Mesenteric fat pad (tissue), 1 donor: ENCODE measurements around the gene FAM20C. TPM values are rescaled to one million over a fixed set of nuclear protein-coding genes. Genes with fewer than 3 reads are reported as not detected.

ENCODE experiments used
- DNase-seq: peaks from one replicate; pipeline ENCODE4 v3.0.0-alpha.2; 2020; ENCODE audit warnings: low spot score
- total RNA-seq: library from RNA; stranded (reverse); fragmentation: NEBNext Ultra II Directional; extraction: Animal tissue kit (Norgen Biotek cat#: 25700); gene quantifications from one replicate; pipeline ENCODE4 v1.2.1, GENCODE V29; 2021
- donor health status: DM: yes; HTN: yes; CAD: no.

The FAM20C gene
- total RNA-seq, 1 donor from 2014 or later = 121 TPM

DNA sequence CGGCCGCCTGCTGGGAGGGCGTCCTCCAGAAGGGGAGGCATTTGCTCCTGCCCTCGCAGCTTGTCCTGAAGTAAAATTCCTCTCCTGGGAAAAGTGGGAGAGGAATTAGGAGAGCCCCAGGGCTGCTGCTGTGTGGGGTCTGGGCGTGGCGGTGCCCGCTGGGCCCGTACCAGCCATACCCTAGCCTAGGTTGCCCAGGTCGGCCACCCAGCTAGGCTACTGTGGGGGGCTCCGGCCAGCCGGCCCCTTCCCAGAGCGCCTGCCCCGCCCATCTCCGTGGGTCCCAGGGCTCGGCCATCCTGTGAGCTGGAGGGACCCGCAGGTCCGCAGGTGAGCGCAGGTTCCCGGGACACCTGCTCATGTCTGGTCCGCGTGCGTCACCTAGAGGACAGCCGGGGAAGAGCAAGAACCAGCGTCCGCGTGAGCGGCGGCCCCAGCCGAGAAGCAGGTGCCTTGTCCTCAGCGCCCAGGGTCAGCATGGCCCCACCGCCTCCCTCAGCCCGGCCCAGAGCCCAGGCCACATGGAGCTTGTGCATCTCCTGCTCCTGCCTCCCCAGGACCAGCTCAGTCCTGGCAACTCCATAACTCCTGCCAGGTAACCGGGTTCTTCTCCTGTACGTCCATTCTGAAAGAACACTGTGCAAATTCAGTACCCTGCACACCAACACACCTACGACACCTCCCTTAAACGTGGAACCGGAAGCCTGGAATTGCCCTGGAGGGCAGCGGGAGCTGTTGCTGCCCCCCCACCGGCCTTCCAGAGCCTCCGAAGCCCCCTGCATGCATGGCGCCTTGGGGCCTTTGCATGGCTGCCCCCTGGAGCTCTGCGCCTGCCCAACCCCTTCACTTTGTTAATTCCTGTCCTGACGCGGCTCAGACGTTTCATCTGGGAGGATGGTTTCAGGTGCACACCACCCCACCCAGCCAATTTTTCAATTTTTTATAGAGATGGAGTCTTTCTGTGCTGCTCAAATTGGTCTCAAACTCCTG is 74.8 kb downstream of the FAM20C start:
- no peak for DNase-seq

DNA sequence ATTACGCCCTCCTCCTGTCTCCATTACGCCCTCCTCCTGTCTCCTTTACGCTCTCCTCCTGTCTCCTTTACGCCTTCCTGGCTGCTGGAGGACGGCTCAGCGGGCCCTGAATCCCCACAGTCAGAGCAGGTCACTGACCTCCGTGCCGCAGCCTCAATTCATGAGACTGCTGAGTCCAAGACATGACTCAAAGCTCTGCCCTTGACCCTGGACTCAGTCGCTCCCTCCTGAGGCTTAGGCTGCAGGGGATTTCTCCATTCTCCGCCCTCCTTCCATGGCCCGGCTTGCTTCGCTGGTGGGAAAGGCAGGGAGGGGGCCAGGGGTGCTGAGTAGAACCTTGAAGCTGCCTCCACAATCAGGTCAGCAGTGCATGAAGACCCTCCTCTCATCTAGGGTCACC is 76.6 kb downstream of the FAM20C start:
- no peak for DNase-seq

DNA sequence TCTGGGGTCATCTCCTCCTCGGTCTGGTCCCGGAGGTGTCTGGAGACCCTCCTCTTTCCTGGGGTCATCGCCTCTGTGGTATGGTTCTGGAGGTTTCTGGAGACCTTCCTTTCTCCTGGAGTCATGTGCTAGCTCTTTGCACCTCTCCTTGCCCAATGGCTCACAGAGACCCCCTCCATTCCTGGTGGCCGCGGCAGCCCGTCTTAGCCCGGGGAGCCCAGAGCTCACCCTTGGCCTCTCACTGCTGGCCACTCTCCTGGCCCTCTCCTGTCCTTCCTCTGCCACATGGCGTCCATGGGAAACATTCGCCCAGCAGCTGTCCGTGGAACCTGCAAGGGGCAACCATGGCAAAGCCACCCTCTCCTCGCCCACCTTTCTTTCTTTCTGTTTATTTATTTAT is 77.3 kb downstream of the FAM20C start:
- DNase-seq = no peak

DNA sequence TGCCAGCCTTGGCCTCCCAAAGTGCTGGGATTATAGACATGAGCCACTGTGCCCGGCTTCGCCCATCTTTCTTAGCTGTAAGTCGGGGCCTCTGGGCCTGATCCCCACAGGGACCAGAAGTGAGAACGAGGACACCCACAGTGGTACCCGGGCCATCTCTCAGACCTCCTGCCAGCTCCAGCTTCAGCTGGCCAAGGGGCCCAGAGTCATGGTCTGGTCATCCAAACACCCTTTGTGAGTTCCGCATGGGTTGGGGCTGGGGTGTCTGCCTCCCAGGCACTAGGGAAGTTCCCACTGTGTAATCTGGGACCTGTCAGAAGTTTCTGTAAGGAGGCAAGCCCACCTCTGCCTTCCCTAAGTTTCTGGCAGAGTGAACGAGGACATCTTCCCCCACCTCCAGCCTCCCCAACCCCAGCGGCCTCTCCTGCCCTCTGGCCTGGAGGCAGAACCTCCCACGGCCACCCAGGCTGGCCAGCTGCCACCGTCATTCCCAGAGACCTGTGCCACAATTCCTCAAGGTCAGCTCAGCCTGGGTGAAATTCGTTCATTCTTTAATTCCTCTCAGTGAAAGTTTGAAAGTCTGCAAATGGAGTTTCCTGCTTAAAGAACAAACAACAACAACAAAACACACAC is 78.1 kb downstream of the FAM20C start:
- no peak for DNase-seq

DNA sequence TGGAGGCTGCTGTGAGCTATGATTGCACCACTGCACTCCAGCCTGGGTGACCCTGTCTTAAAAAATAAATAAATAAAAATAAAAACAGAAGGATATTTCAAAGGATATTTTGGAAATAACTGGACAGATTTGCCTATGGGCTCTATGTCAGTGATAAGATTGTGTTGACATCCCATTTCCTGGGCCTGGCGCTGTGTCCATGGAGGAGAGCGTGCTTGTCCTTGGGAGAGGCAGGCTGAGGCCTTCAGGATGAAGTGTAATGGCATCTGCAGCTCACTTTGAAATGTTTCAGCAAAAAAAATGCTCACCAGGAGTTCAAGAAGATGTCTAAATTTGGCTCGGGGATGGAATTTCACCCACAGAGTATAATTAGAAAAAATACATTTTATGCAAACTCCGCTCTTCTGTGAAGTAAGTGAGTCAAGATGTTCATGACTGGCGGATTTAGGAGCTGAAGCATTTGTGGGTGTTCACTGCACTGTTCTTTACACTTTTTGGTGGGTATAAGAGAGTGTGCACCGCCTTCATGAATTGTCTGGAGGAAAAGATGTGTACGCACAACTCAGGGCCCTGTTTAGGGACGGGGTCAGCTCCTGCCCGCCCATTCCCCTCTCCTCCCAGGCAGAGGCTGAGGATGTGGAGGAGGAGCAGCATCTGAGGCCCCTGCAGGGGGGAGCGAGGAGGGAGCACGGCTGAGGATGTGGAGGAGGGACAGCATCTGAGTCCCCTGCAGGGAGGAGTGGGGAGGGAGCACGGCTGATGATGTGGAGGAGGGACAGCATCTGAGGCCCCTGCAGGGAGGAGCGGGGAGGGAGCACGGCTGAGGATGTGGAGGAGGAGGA is 79.1 kb downstream of the FAM20C start:
- no peak for DNase-seq

DNA sequence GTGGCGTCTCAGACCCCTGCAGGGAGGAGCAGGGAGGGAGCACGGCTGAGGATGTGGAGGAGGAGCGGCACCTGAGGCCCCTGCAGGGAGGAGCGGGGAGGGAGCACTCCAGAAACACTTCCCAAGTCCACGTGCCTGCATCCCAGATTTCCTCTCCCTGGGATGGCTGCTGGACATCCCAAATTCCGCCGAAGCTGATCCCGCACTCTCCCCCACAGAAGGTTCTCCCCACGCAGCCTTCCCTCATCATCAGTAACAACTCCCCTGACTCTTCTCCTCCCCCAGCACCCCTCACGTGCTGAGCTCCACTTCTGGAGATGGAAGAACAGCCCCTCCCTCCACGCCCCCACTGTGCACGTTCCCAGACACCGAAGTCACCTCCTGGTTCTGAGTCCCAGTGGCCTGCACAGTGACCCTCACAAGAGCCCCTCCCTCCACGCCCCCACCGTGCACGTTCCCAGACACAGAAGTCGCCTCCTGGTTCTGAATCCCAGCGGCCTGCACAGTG is 79.8 kb downstream of the FAM20C start:
- DNase-seq = no peak

DNA sequence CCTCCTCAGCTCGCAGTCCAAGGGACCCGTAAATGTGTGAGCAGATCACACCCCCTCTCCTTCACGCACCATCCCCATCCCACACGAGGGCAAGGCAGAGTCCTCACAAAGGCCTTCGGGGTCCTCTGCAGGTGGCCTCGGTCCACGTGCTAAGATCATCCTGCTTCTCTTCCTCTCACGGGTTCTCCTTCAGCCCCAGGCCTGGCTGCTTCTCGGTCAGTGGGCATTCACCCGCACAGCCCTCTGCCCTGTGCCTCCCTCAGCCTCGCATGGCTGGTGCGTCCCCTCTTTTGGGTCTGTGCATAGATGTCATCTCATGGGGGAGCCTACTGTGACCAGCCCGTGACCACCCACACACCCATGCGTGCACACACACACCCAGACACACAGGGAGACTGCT is 80.3 kb downstream of the FAM20C start:
- DNase-seq = no peak

DNA sequence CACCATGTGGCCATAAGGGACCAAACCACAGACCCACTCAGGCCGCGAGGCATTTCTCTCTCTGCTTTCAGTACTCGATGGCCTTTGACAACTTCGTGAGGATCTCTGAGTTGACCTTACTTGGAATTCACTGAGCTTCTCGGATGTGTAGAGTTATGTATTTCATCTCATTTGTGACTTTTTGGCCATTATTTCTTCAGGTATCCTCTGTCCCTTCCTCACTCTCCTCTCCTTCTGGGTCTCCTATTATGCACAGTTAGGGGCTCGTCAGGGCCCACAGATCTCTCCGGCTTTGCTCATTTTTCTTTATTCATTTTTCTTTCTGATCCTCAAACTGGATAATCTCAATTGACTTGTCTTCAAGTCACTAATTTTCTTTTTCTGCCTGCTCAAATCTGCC is 81.0 kb downstream of the FAM20C start:
- DNase-seq = no peak

DNA sequence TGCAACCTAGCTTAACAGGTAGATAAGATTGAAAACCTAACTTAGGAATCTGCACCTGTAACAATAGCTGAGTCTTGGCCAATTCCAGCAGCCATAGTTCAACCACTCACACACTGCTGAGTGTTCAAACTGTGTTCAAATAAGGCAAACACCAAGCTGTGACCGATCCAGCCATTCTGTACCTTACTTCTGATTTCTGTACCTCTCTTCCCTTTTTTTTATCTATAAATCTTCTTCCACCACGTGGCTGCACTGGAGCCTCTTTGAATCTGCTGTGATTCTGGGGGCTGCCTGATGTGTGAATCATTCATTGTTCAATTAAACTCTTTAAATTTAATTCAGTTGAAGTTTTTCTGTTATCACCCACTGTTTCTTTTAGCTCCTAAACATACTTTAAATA is 81.9 kb downstream of the FAM20C start:
- DNase-seq = no peak

DNA sequence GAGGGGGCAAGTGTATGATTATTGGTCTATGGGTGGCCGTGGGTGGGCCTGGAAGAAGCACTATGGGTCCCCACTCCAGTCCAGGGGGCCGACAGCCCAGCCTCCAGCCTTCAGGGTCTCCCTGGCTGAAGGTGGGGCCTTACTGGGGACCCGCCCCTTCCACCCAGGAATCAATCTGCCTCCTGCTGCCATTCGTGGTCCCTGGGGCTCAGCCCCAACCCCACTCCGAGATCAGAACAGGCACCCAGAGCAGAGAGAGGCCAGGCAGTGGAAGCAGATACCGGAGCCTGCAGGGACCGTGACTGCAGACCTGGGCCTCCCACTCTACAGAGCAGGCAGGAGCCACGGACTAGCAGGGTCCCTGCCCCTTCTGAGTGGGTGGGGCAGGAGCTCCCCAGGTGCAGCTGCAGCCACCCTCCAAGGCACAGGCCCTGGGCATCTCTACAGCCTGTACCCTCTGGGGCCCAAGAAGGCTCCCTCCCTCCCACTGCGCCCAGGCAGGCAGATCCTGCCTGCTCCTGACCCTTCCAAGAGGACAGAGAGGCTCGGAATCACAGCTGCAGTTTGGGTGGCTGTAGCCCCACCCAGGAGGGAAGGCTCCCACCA is 84.0 kb downstream of the FAM20C start:
- DNase-seq = no peak

DNA sequence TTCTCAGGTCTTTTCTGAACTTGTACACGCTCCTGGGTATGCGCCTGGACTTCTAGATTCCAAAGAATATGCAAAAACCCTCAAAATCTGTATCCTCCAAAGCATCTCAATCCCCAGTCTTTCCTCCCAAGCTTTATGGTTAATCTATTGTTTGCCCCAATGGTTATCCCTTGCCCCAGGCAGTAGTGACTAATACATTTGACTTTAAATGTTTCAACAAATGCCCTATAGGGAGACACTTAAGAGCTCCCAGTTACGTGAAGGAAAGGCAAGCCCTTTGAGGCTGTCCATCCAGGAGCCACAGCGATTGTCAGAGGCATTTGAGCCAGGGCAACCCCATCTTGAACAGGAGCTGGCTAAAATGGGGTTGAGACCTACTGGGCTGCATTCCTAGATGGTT is 84.9 kb downstream of the FAM20C start:
- DNase-seq = no peak

DNA sequence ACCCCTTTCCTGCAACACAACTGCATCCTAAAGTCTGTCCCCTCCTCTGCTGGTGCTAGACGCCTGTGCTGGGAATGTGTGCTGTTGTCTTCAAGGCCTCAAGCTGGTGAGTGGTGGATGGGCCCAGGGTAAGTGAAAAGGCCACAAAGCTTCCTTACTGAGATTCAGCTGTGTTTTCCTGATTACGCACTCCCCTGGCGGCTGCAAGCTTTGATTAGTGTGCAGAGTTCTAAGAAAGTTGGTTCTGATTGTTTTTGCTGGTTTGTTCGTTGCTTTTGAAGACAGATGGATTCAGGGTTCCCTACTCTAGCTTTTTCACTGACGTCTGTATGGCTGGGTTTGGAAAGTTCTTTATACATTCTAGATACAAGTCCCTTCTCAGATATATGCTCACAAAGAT is 85.7 kb downstream of the FAM20C start:
- no peak for DNase-seq

DNA sequence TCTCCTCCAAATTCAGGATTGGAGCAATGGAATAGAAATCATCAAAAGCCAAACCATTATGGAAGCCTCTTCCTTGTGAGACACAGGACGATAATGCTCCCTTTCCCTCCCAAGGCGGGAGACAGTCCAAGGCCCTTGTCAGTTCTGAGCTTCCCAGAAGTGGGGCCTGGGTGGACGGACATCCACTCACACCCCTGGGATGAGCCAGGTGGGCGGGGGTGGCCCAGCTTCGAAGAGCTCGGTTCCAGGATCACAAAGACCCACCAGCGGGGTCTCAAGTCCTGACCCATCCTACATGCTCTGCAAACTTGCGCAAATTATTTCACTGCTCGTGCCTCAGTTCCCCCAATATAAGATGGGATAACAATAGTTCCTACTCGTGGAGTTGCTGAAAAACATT is 87.5 kb downstream of the FAM20C start:
- no peak for DNase-seq

DNA sequence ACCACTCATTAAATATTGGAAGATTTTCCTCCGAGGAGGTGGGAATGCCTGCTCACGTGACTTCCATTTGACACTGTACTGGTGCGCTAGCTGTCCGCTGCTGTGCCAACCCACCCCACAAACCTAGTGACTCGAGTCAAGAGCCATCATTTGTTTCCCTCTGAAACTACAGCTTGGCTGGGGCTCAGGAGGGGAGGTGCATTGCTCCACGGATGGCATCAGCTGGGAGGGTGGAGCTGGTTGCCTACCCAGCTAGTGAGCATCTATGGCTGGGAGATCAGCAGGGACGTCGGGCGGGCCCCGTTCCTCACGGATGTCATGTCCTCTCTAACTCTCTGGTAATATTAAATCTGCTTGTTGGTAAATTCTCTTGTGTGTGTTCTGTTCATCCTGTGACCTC is 88.1 kb downstream of the FAM20C start:
- DNase-seq = no peak

DNA sequence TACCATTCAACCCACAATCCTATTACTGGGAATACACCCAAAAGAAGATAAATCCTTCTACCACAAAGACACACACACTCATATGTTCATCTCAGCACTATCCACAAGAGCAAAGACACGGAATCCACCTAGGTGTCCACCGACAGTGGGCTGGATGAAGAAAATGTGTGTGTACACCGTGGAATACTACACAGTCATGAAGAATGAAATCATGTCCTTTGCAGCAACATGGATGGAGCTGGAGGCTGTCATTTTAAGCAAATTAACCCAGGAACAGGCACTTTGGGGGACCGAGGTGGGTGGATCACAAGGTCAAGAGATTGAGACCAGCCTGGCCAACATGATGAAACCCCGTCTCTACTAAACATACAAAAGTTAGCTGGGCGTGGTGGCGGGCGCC is 89.3 kb downstream of the FAM20C start:
- DNase-seq = no peak

DNA sequence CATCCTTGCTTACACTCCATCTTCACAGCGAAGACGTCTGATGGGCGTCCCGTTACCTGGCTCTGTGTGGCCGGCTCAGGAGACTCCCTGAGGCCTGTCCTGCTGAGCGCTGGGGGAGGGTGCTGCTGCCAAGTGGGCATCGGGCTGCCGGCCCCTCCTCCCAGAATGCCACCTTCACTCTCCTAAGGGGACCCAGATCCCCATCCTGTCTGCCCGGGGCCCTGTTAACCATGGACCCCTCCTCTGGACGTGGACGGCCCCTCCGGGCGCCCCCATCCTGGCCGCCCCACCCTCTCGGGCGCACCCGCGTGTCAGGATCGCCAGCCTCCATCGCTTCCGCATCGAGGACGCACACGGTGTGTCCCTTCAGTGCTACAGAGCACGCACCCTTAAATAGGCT is 90.2 kb downstream of the FAM20C start:
- DNase-seq = no peak

DNA sequence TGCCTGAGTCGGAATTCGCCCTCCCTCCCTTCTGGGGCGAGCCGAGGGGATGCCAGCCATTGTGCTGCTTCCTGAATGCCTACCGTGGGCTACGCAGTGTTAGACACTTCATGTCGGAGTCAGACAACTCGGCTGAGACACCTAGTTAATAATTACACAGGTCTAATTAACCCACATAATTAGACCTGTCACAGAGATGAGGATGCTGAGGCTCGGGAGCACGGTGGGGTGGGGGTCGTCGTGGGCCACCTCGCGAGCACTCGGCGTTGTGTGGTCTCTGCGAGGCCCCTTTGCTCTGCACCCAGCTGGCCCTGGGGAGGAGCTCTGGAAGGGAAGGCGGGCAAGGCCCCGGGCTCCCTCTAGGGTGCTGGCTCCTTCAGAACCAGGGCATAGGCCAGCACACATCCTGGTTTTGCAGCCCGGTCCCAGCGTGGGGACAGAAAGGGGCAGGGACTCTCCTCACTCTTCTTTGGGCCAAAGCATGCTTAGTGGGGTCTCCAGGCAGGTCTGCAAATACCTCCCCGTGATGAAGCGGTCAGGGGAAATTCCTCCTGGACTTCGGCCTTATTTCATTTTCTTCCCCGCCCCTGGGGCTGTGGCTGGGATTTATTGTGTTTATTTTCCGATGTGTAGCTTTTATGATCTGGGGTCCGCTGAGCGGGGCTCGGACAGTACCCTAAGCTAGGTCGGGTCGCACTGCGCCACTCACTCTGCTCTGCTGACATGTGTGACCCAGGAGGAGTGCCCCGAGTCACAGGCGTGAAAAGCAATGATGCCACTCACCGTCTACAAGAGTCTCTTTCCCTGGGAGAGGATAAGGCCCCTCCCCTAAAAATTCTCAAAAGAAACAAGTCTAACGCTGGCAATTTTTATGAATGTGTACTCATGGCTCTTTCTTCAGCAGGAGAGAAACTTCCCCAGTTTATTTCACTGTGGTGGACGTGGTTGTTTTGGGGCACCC is 92.7 kb downstream of the FAM20C start:
- no peak for DNase-seq

DNA sequence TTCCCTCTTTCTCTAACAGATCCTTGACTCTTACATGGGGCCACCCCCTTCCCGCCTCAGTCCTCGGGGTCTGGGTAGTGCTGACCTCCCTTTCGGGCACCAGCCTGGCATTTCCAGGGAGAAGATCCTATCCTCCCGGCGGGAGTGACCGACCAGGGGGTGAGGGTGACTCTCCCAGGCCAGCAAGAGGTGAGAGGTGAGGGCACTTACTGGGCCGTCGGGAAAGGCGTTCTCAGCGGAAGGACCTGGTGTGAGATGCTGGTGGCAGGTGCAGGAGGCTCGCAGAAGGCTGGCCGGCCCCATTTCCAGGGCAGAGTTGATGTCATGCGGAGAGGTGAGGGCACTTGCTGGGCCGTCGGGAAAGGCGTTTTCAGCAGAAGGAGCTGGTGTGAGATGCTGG is 93.4 kb downstream of the FAM20C start:
- DNase-seq = no peak

DNA sequence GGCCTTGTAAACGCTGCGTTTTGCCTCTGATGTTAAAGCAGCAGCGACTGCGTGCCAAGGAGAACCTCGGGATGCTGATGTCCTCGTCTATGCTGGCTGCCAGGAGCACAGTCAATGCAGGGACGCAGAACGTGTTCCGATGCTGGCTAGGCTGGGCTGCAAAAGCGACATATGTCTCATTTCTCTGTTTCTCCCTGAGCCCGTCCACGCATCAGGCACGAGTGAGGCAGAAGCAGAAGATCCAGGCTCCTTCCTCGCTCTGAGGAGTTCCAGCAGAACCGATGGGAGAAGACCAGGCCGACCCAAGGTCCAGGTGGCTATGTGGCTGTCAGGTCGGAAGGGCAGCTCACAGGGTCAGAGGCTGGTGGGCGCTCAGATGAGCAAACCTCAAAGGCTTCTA is 93.9 kb downstream of the FAM20C start:
- DNase-seq = no peak

DNA sequence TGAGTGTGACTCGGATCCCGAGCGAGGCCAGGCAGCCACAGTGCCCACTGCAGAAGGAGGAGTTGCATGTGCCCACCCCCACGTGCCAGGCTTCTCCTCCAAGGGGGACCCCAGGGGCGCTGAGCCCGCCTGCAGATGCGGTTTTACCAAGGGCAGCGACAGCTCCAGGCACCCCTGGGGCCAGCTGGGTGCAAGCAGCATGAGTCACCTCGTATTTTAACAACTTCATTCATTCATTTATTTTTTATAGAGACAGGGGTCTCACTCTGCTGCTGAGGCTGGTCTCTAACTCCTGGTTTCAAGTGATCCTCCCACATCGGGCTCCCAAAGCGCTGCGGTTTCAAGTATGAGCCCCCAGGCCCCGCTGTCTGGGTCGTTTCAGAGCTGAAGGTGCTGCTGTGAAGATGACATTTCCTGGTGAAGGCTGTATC is 96.3 kb downstream of the FAM20C start:
- DNase-seq = no peak
